ENCODE measurements around the gene COX4I2. TPM values are rescaled to one million over a fixed set of nuclear protein-coding genes. Genes with fewer than 3 reads are reported as not detected.
"Not testable (repeated sequence)": the region's sequence is repeated elsewhere in the genome, so short reads cannot be mapped to it uniquely, and the experiment has no call there.

COX4I2 gene
- total RNA-seq, 2 donors from 2014 or later = 2.5 to 6.5 TPM

GRCh38 chr20:31641391-31641790 is 3.7 kb downstream of the COX4I2 start:
- no peak for DNase-seq (ENCODE audit: low spot score)
- intact Hi-C loops (cut with DNase I) = no loop called here

GRCh38 chr20:31642837-31643236 is 5.1 kb downstream of the COX4I2 start:
- intact Hi-C loops (cut with DNase I) = no loop called here

GRCh38 chr20:31643522-31643921 is 5.8 kb downstream of the COX4I2 start:
- intact Hi-C loops (cut with DNase I) = no loop called here
- DNase-seq (ENCODE audit: low spot score) = no peak

More at GRCh38 chr20:31642837-31643236, 5.1 kb downstream of the COX4I2 start:
- DNase-seq (ENCODE audit: low spot score) = no peak

GRCh38 chr20:31644701-31645100 is 7.0 kb downstream of the COX4I2 start:
- DNase-seq (ENCODE audit: low spot score) = no peak
- intact Hi-C loops (cut with DNase I) = no loop called here

- intact Hi-C loops (cut with DNase I); DNase-seq (ENCODE audit: low spot score): not testable (repeated sequence)
Observed at GRCh38 chr20:31648104-31648503, 10.4 kb downstream of the COX4I2 start.

- intact Hi-C loops (cut with DNase I) = no loop called here
- DNase-seq (ENCODE audit: low spot score) = no peak
Observed at GRCh38 chr20:31652917-31653396, 15.2 kb downstream of the COX4I2 start.

GRCh38 chr20:31653561-31653960 is 15.8 kb downstream of the COX4I2 start:
- intact Hi-C loops (cut with DNase I) = no loop called here
- no peak for DNase-seq (ENCODE audit: low spot score)

- no peak for DNase-seq (ENCODE audit: low spot score)
- intact Hi-C loops (cut with DNase I) = loop anchor here in 1 of 2 donors (2.0 kb wide), 1 partner anchor 66 kb away; no protein-coding TSS in a partner anchor
Observed at GRCh38 chr20:31654534-31654933, 16.8 kb downstream of the COX4I2 start.

- intact Hi-C loops (cut with DNase I) = loop anchor here in 1 of 2 donors (2.0 kb wide), 1 partner anchor 63 kb away; no protein-coding TSS in a partner anchor
- peak; percentile 94 for DNase-seq (ENCODE audit: low spot score)
Observed at GRCh38 chr20:31661625-31662371, 24.1 kb downstream of the COX4I2 start.

- DNase-seq (ENCODE audit: low spot score) = no peak
- intact Hi-C loops (cut with DNase I) = no loop called here
Observed at GRCh38 chr20:31662372-31662854, 24.7 kb downstream of the COX4I2 start.

- intact Hi-C loops (cut with DNase I) = no loop called here
- no peak for DNase-seq (ENCODE audit: low spot score)
Observed at GRCh38 chr20:31663524-31663837, 25.8 kb downstream of the COX4I2 start.

- no peak for DNase-seq (ENCODE audit: low spot score)
- intact Hi-C loops (cut with DNase I) = no loop called here
Observed at GRCh38 chr20:31663838-31664695, 26.4 kb downstream of the COX4I2 start.

GRCh38 chr20:31664696-31665354 is 27.1 kb downstream of the COX4I2 start:
- DNase-seq (ENCODE audit: low spot score) = no peak
- intact Hi-C loops (cut with DNase I) = no loop called here

GRCh38 chr20:31665753-31666152 is 28.0 kb downstream of the COX4I2 start:
- no peak for DNase-seq (ENCODE audit: low spot score)
- intact Hi-C loops (cut with DNase I) = no loop called here

GRCh38 chr20:31666258-31667042 is 28.7 kb downstream of the COX4I2 start:
- no peak for DNase-seq (ENCODE audit: low spot score)
- intact Hi-C loops (cut with DNase I) = no loop called here

GRCh38 chr20:31667315-31668285 is 29.9 kb downstream of the COX4I2 start:
- no peak for DNase-seq (ENCODE audit: low spot score)
- intact Hi-C loops (cut with DNase I) = no loop called here

GRCh38 chr20:31668944-31669343 is 31.2 kb downstream of the COX4I2 start:
- intact Hi-C loops (cut with DNase I); DNase-seq (ENCODE audit: low spot score): not testable (repeated sequence)

GRCh38 chr20:31669876-31670275 is 32.2 kb downstream of the COX4I2 start:
- DNase-seq (ENCODE audit: low spot score) = no peak
- intact Hi-C loops (cut with DNase I) = no loop called here
